GM23248 (cell line): ENCODE data around the gene GSTM4.
"Not testable (repeated sequence)": the region's sequence is repeated elsewhere in the genome, so short reads cannot be mapped to it uniquely, and the experiment has no call there.

ENCODE experiments used
- EZH2 ChIP-seq: fragments of 200-600 bp; sonication (generic); IDR thresholded peaks from 2 replicates; pipeline ENCODE4 v1.6.1; 2018; ENCODE audit warnings: antibody characterized with exemption, mild to moderate bottlenecking; ENCODE audit not compliant: insufficient read depth, poor library complexity, severe bottlenecking
- EZH2phosphoT487 ChIP-seq: fragments of 200-600 bp; sonication (generic); IDR thresholded peaks from 2 replicates; pipeline ENCODE4 v1.6.1; 2018; ENCODE audit warnings: antibody characterized with exemption, moderate library complexity, mild to moderate bottlenecking, low read depth; ENCODE audit not compliant: insufficient read depth

GRCh38 chr1:109695138-109695537 lies 39.2 kb downstream of the GSTM4 start:
- TF ChIP-seq EZH2, EZH2phosphoT487: not testable (repeated sequence)
